ENCODE results near the gene TSC2. TPM values are rescaled to one million over a fixed set of nuclear protein-coding genes. Genes with fewer than 3 reads are reported as not detected.

TSC2 gene
- total RNA-seq, 1 experiment from 2014 or later, result 59.6 TPM

Small RNA genes within 50 kb of the gene (small RNA-seq; reads per million reads assigned to genes)
- gene MIR1225 (not detected), gene MIR3180-5 (not detected), gene MIR4516 (not detected), gene RF00019 (not detected), gene RN7SL219P (not detected)

Other genes starting within 250 kb of the TSC2 start
- gene HAGH, start 221.2 kb upstream of the TSC2 start, total RNA-seq (2014; rRNA removed; shearing (Covaris generic)), result 35.9 and 45.7 TPM in 2 replicates
- 78.8 and 81.1 TPM in 2 replicates for gene FAHD1, start 220.8 kb upstream of the TSC2 start, total RNA-seq (2014; rRNA removed; shearing (Covaris generic))
- not detected in 2 replicates for gene MEIOB, start 175.8 kb upstream of the TSC2 start, total RNA-seq (2014; rRNA removed; shearing (Covaris generic))
- not detected in 2 replicates for gene HS3ST6, start 129.6 kb upstream of the TSC2 start, total RNA-seq (2014; rRNA removed; shearing (Covaris generic))
- gene MSRB1, start 104.8 kb upstream of the TSC2 start, total RNA-seq (2014; rRNA removed; shearing (Covaris generic)), result 26.1 and 38.7 TPM in 2 replicates
- gene RPL3L, start 93.3 kb upstream of the TSC2 start, total RNA-seq (2014; rRNA removed; shearing (Covaris generic)), result not detected in 2 replicates
- 559 and 621 TPM in 2 replicates for gene NDUFB10, start 88.4 kb upstream of the TSC2 start, total RNA-seq (2014; rRNA removed; shearing (Covaris generic))
- 5,088 and 5,569 TPM in 2 replicates for gene RPS2, start 83.2 kb upstream of the TSC2 start, total RNA-seq (2014; rRNA removed; shearing (Covaris generic))
- gene RNF151, start 81.1 kb upstream of the TSC2 start, total RNA-seq (2014; rRNA removed; shearing (Covaris generic)), result not detected in 2 replicates
- 47.8 and 53.4 TPM in 2 replicates for gene TBL3, start 75.9 kb upstream of the TSC2 start, total RNA-seq (2014; rRNA removed; shearing (Covaris generic))
- 0.43 TPM in 1 of 2 replicates, not detected in the other for gene NOXO1, start 66.5 kb upstream of the TSC2 start, total RNA-seq (2014; rRNA removed; shearing (Covaris generic))
- gene GFER, start 63.8 kb upstream of the TSC2 start, total RNA-seq (2014; rRNA removed; shearing (Covaris generic)), result 75.7 and 85.5 TPM in 2 replicates
- 2.4 and 2.5 TPM in 2 replicates for gene SYNGR3, start 58.0 kb upstream of the TSC2 start, total RNA-seq (2014; rRNA removed; shearing (Covaris generic))
- 46.2 and 50.4 TPM in 2 replicates for gene ZNF598, start 38.2 kb upstream of the TSC2 start, total RNA-seq (2014; rRNA removed; shearing (Covaris generic))
- 0.30 and 0.35 TPM in 2 replicates for gene NPW, start 28.2 kb upstream of the TSC2 start, total RNA-seq (2014; rRNA removed; shearing (Covaris generic))
- gene NHERF2, start 21.1 kb upstream of the TSC2 start, total RNA-seq (2014; rRNA removed; shearing (Covaris generic)), result 118 and 158 TPM in 2 replicates
- gene NTHL1, start 151 bp upstream of the TSC2 start, total RNA-seq (2014; rRNA removed; shearing (Covaris generic)), result 61.5 and 90.5 TPM in 2 replicates
- gene PKD1, start 87.9 kb downstream of the TSC2 start, total RNA-seq (2014; rRNA removed; shearing (Covaris generic)), result 55.1 and 58.6 TPM in 2 replicates
- 9.5 and 13.4 TPM in 2 replicates for gene RAB26, start 100.6 kb downstream of the TSC2 start, total RNA-seq (2014; rRNA removed; shearing (Covaris generic))
- gene TRAF7, start 107.8 kb downstream of the TSC2 start, total RNA-seq (2014; rRNA removed; shearing (Covaris generic)), result 122 and 138 TPM in 2 replicates
- gene CASKIN1, start 148.6 kb downstream of the TSC2 start, total RNA-seq (2014; rRNA removed; shearing (Covaris generic)), result 0.10 and 1.2 TPM in 2 replicates
- 50.0 and 69.1 TPM in 2 replicates for gene MLST8, start 157.5 kb downstream of the TSC2 start, total RNA-seq (2014; rRNA removed; shearing (Covaris generic))
- gene BRICD5, start 162.9 kb downstream of the TSC2 start, total RNA-seq (2014; rRNA removed; shearing (Covaris generic)), result 2.0 and 7.3 TPM in 2 replicates
- 40.0 and 50.1 TPM in 2 replicates for gene PGP, start 166.9 kb downstream of the TSC2 start, total RNA-seq (2014; rRNA removed; shearing (Covaris generic))
- 37.4 and 41.2 TPM in 2 replicates for gene E4F1, start 175.6 kb downstream of the TSC2 start, total RNA-seq (2014; rRNA removed; shearing (Covaris generic))
- 2.1 and 3.7 TPM in 2 replicates for gene DNASE1L2, start 188.5 kb downstream of the TSC2 start, total RNA-seq (2014; rRNA removed; shearing (Covaris generic))
- 32.5 and 40.0 TPM in 2 replicates for gene ECI1, start 203.6 kb downstream of the TSC2 start, total RNA-seq (2014; rRNA removed; shearing (Covaris generic))
- gene RNPS1, start 220.1 kb downstream of the TSC2 start, total RNA-seq (2014; rRNA removed; shearing (Covaris generic)), result 249 and 290 TPM in 2 replicates